Fibroblast of skin of back (primary cell): ENCODE data around the gene INHBB.
A peak's percentile ranks its signal among the peaks of the same experiment; 100 is the strongest.

ENCODE experiments used
- DNase-seq: peaks from one replicate; pipeline ENCODE4 v3.0.0-alpha.2; 2013

INHBB gene

DNA sequence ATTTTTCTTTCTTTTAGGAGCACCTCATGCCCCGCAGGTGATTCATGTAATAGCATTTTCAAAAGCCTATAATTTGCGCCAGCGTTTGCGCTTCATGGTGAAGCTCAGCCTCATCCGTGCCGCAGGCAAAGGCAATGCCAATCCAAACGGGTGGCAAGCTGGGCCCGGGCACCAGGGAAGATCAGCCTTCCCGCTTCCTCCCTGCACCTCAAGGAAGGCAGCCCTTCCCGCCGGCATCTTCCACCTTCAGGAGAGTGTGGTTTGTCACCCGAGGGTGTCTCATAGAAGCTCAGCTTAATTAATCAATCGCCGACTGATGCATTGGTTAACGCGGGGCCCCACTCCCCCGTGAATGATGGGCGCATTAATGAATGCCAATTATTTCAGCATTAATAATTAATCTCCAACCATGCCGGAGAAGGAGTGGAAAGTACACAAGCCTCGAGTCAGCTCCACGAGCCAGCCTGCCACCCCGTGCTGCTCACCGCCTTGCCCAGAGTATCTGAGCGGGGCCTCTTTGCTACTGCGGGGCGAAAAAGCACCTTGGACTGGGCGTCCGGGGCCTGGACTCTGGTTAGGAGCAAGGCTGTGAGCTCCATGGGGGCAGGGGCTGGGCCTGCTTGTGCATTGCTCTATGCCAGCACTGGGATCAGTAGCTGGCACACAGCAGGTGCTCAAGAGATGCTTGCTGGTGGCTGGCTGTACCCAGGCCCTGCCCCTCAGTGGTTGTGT, 13.0 kb downstream of the INHBB start:
- DNase-seq = no peak

DNA sequence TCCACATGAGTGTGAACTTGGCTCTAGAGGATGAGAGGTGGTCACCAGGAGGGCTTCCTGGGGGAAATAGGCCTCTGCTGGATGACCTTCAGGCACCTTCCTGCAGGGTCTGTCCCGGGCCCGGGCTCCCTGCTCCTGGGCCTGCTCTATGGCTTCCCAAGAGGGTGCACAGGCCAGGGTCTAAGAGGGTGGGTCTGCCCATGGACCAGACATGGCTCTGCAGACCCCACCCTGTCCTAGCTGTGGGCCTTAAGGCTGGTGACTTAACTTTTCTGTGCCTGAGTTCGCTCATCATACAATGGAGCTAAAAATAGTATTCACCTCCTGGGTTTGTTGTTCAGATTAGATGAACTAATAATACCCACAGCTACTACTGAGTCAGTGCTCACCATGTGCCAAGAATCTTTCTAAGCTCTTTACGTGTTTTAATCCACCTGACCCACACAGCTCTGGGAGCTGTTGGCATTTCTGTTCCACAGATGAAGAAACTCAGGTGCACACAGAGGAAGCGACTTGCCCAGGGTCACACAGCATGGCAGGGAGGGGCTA, 14.4 kb downstream of the INHBB start:
- DNase-seq = peak; percentile 32

DNA sequence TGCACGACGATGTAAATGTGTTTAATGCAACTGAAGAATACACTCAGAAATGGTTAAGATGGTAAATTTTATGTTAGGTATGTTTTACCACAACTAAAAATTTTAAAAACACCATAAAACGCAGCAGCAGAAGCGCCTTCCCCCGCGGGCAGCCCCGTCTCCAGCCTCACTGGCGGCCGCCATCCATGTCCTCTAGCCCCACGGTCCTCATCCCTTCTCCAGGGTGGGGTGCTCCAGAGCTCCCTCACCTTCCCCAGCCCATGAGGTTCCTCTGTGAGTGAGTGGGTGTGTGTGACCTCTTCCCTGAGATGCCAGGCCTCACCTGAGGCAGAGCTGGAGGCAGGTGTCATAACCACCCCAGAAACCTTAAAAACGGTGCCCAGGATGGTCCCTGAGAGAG, 17.0 kb downstream of the INHBB start:
- DNase-seq = no peak

GRCh38 chr2:120365236-120365793, 19.4 kb downstream of the INHBB start:
- no peak for DNase-seq

DNA sequence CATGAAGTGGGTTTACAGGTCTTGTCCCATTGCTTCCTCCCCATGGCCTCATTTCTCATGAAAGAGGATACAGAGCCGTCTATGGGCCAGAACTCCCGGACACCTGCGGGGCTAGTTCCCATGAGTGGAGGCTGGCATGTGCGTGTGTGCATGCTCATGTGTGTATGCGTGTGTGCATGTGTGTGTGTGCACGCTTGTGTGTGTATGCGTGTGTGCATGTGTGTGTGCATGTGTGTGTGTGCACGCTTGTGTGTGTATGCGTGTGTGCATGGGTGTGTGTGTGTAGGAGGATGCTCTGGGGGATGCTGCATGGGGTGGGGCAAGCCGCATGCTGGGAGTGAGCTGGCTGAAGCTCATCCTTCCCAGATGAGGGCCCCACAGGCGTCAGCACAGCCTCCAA, 20.8 kb downstream of the INHBB start:
- no peak for DNase-seq

- DNase-seq = no peak
Measured at GRCh38 chr2:120367221-120367620, 21.3 kb downstream of the INHBB start.

DNA sequence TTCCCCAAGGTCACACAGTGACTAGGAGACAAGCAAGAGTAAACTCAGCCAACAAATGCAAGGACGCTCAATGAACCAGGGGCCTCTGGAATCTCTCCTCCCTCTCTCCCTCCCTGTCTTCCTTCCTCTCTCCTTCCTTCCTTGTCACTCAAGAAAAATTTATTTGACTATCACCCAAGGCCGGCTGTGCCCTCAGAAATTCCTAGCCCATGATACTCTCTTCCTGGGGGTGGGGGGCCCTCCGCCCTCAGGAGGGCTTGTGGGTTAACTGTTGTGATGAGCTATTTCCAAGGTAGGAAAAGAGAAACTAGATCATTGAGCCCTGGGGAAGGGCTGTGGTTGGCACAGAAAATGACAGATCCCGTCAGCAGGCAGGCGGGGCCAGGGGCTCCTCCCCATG, 21.7 kb downstream of the INHBB start:
- DNase-seq = peak; percentile 77

DNA sequence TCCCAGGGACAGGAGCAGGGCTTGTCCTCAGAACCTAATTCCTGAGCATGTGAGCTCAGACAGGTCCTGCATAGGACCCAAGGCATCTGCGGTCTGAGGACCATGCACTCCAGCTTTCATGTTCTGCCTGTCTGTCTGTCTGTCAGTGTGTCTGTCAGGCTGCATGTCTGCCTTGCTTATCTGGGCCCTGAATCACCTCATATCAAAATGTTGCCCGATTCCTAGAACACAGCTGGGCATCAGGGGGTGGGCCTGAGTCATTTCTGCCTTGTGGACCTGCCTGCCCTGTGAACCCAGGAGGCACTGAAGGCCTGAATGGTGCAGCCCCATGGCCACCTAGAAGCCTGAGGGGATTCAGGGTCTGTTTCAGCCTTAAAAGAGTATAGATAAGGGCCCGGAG, 22.1 kb downstream of the INHBB start:
- DNase-seq = no peak

- DNase-seq = no peak
Measured at GRCh38 chr2:120369250-120369649, 23.3 kb downstream of the INHBB start.

- DNase-seq = no peak
Measured at GRCh38 chr2:120371969-120372625, 26.2 kb downstream of the INHBB start.

DNA sequence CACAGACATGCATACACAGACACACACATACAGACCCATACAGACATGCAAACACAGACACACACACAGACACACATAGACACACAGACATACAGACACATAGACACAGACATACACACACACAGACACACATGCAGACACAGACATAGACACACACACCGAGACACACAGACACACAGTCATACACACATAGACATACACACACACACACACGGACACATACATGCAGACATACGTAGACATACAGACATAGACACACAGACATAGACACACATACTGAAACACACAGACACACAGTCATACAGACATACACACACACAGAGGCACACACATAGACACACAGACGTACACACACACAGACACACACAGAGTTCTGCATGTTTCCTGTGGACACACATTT, 26.9 kb downstream of the INHBB start:
- DNase-seq = no peak

GRCh38 chr2:120373424-120373823, 27.5 kb downstream of the INHBB start:
- DNase-seq = no peak

DNA sequence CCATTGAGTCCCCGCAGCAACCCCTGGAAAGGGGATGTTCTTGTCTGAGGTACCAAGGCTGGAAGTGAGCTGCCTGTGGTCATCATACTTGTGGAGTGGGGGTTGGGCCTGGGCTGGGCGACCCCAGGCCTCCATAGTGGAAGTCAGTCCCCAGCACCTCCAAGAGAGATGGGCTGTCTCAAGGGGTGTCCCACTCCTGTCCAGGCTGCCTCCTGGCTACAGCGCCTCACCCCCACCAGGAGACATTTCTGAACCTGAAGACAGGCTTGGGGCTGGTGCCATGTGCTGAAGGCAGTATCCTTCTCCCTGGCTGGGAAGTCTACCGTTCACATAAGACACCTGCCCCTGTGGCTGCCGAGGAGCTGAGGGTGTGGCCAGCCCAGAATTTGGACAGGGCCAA, 28.9 kb downstream of the INHBB start:
- DNase-seq = no peak

DNA sequence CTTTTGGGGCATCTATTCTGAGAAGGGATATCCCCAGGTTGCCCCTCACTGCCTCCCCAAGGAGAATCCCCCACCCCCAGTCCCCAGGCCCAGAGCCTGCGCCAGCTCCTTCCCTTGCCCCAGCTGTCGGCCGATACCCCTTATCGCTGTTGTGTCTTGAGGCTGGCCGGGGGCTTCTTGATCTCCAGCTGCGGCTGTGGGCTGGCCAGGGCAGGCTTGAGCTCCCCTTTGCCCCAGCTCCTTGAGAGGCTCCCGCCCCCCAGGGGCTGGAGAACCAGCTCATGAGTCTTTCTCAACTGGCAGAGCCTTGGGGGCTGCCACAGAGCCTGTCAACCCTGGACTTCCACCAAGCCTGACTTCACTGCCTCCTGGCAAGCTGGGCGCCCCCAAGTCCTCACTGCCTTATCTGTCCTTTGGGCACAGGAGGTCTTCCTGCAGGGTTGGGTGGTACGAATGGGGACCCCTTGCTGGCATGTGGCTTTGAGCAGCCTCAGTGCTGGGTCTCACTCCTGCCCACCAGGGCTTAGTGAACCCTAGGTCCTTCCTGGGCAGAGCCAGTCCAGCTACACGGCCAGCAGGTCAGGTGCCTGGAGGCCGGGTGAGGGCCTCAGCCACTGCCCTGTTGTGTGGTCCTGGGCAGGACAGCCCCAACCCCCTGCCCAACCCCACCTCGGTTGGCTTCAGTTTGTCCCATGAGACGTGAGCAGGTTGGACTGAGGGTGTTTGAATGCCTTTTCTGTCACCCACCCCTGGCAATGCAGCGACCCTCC, 29.5 kb downstream of the INHBB start:
- no peak for DNase-seq

GRCh38 chr2:120376101-120376500, 30.2 kb downstream of the INHBB start:
- DNase-seq = no peak

GRCh38 chr2:120376679-120377640, 31.0 kb downstream of the INHBB start:
- DNase-seq = no peak

- no peak for DNase-seq
Measured at GRCh38 chr2:120378605-120379004, 32.7 kb downstream of the INHBB start.

GRCh38 chr2:120379916-120380893, 34.3 kb downstream of the INHBB start:
- no peak for DNase-seq

GRCh38 chr2:120381192-120381591, 35.3 kb downstream of the INHBB start:
- DNase-seq = no peak

DNA sequence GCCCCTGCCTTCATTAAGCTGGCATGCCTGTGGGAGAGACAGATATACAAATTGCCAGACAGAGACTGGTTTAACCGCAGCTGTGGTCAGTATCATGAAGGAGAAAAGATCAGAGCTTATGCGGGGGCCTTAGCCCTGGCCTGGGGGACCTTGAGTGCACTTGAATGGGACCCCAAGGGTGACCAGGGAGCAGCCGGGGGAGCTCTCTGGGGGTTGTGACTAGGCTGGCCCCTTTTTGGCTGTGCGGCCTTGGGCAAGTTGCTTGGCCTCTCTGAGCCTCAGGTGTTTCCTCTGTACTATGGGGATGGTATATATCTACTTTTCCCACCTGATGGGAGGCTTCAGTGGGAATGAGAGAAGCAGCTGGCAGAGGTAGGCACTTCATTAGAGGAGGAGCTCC, 35.7 kb downstream of the INHBB start:
- DNase-seq = no peak
